GM21390 (cell line): ENCODE results near the gene TUBGCP5.
"Not testable (repeated sequence)": the region's sequence is repeated elsewhere in the genome, so short reads cannot be mapped to it uniquely, and the experiment has no call there.

Source experiments
- ATAC-seq: cut with Tn5 transposase; IDR thresholded peaks from one replicate; pipeline ENCODE4 v1.9.1; 2021; ENCODE audit not compliant: unreplicated experiment

The TUBGCP5 gene

GRCh38 chr15:23039143-23039916 is at the start of gene TUBGCP5:
Gene TUBGCP5, minus strand, starts transcription at chr15:23039569. Its CDS starts 26 bp downstream, at chr15:23039543.
- ATAC-seq: peak; percentile 91

- no peak for ATAC-seq
Measured at GRCh38 chr15:23083115-23083514, 43.7 kb upstream of the TUBGCP5 start.

- ATAC-seq: not testable (repeated sequence)
Measured at GRCh38 chr15:23081996-23082737, 42.8 kb upstream of the TUBGCP5 start.

GRCh38 chr15:23081271-23081670 is 41.9 kb upstream of the TUBGCP5 start:
- no peak for ATAC-seq

- ATAC-seq: no peak
Measured at GRCh38 chr15:23079766-23080165, 40.4 kb upstream of the TUBGCP5 start.

GRCh38 chr15:23075927-23076326 is 36.6 kb upstream of the TUBGCP5 start:
- no peak for ATAC-seq

GRCh38 chr15:23074684-23075083 is 35.3 kb upstream of the TUBGCP5 start:
- ATAC-seq: no peak

- no peak for ATAC-seq
Measured at GRCh38 chr15:23073890-23074646, 34.7 kb upstream of the TUBGCP5 start.

- ATAC-seq: no peak
Measured at GRCh38 chr15:23072633-23073032, 33.3 kb upstream of the TUBGCP5 start.

- ATAC-seq: no peak
Measured at GRCh38 chr15:23069496-23070166, 30.3 kb upstream of the TUBGCP5 start.

GRCh38 chr15:23067416-23067815 is 28.0 kb upstream of the TUBGCP5 start:
- no peak for ATAC-seq

GRCh38 chr15:23065836-23066235 is 26.5 kb upstream of the TUBGCP5 start:
- no peak for ATAC-seq

GRCh38 chr15:23064156-23064555 is 24.8 kb upstream of the TUBGCP5 start:
- ATAC-seq: no peak

- no peak for ATAC-seq
Measured at GRCh38 chr15:23057707-23058106, 18.3 kb upstream of the TUBGCP5 start.

- no peak for ATAC-seq
Measured at GRCh38 chr15:23055316-23055715, 15.9 kb upstream of the TUBGCP5 start.

GRCh38 chr15:23052522-23052921 is 13.2 kb upstream of the TUBGCP5 start:
- no peak for ATAC-seq

- ATAC-seq: no peak
Measured at GRCh38 chr15:23050708-23051107, 11.3 kb upstream of the TUBGCP5 start.

GRCh38 chr15:23049984-23050628 is 10.7 kb upstream of the TUBGCP5 start:
- no peak for ATAC-seq

- ATAC-seq: not testable (repeated sequence)
Measured at GRCh38 chr15:23048572-23049282, 9.4 kb upstream of the TUBGCP5 start.

- not testable (repeated sequence) for ATAC-seq
Measured at GRCh38 chr15:23043987-23044386, 4.6 kb upstream of the TUBGCP5 start.
